ENCODE data around the gene TSSK3.
"Not testable (repeated sequence)": the region's sequence is repeated elsewhere in the genome, so short reads cannot be mapped to it uniquely, and the experiment has no call there.

Gene TSSK3

GRCh38 chr1:32364836-32365235, 2.5 kb downstream of the TSSK3 start:
- no peak for DNase-seq (ENCODE audit: low spot score)

- no peak for DNase-seq (ENCODE audit: low spot score)
Observed at GRCh38 chr1:32365445-32365844, 3.1 kb downstream of the TSSK3 start.

- no peak for DNase-seq (ENCODE audit: low spot score)
Observed at GRCh38 chr1:32367912-32368635, 5.7 kb downstream of the TSSK3 start.

GRCh38 chr1:32372149-32372756, 9.9 kb downstream of the TSSK3 start:
- no peak for DNase-seq (ENCODE audit: low spot score)

GRCh38 chr1:32373996-32374592, 11.8 kb downstream of the TSSK3 start:
- no peak for DNase-seq (ENCODE audit: low spot score)

GRCh38 chr1:32376199-32376598, 13.9 kb downstream of the TSSK3 start:
- no peak for DNase-seq (ENCODE audit: low spot score)

GRCh38 chr1:32377541-32378220, 15.3 kb downstream of the TSSK3 start:
- DNase-seq (ENCODE audit: low spot score), result no peak

GRCh38 chr1:32380057-32380456, 17.7 kb downstream of the TSSK3 start:
- no peak for DNase-seq (ENCODE audit: low spot score)

GRCh38 chr1:32386676-32387392, 24.5 kb downstream of the TSSK3 start:
- DNase-seq (ENCODE audit: low spot score), result no peak

GRCh38 chr1:32388641-32389040, 26.3 kb downstream of the TSSK3 start:
- no peak for DNase-seq (ENCODE audit: low spot score)

- DNase-seq (ENCODE audit: low spot score), result no peak
Observed at GRCh38 chr1:32390904-32391870, 28.8 kb downstream of the TSSK3 start.

- DNase-seq (ENCODE audit: low spot score), result no peak
Observed at GRCh38 chr1:32392325-32392724, 30.0 kb downstream of the TSSK3 start.

- DNase-seq (ENCODE audit: low spot score), result no peak
Observed at GRCh38 chr1:32393136-32393535, 30.8 kb downstream of the TSSK3 start.

GRCh38 chr1:32393832-32394140, 31.4 kb downstream of the TSSK3 start:
- peak; percentile 58 for DNase-seq (ENCODE audit: low spot score)

- DNase-seq (ENCODE audit: low spot score), result peak; percentile 97
Observed at GRCh38 chr1:32394141-32394889, 32.0 kb downstream of the TSSK3 start, which contains the start of gene BSDC1. TSS of gene BSDC1 (minus strand) at chr1:32394441. CDS start at chr1:32394414, 27 bp downstream.

GRCh38 chr1:32394890-32395432, 32.6 kb downstream of the TSSK3 start:
- peak; percentile 46 for DNase-seq (ENCODE audit: low spot score)

GRCh38 chr1:32396524-32396923, 34.2 kb downstream of the TSSK3 start:
- DNase-seq (ENCODE audit: low spot score), result not testable (repeated sequence)

- no peak for DNase-seq (ENCODE audit: low spot score)
Observed at GRCh38 chr1:32398401-32398800, 36.1 kb downstream of the TSSK3 start.

- DNase-seq (ENCODE audit: low spot score), result no peak
Observed at GRCh38 chr1:32399843-32400242, 37.5 kb downstream of the TSSK3 start.
